DND-41 (cell line): ENCODE results near the gene RRAGD.

Experiments
- CTCF ChIP-seq: IDR thresholded peaks from 2 replicates; pipeline ENCODE4 v1.5.1; 2012; ENCODE audit warnings: borderline replicate concordance, low read length, moderate library complexity, mild to moderate bottlenecking; ENCODE audit not compliant: poor library complexity, severe bottlenecking; ENCODE audit errors: extremely low read depth
- EZH2 ChIP-seq: IDR thresholded peaks from 3 replicates; pipeline ENCODE4 v1.6.1; 2012; ENCODE audit warnings: borderline replicate concordance, low read depth, mild to moderate bottlenecking, moderate library complexity, low read length, inconsistent platforms; ENCODE audit not compliant: severe bottlenecking

DNA sequence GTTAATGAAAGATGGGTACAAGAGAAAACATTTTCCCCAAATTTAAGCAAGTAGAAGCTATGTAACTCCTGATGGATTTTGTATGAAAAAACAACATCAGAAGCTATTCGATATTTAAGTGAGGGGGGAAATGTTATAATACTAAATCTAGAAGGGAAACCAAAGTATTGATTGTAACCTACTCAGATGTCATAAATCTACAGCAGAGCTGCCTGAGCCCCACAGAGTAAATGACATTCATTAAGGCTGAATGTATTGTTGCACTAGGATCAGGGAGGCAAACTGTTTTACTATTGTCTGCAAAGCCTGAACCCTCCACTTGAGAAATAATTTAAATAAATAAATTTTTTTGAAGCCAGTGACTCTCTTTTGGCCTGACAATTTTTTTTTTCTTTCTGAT is 40.2 kb upstream of the RRAGD start:
- TF ChIP-seq CTCF (no peak), EZH2 (no peak)
